ENCODE results near the gene VAPA.

DNA sequence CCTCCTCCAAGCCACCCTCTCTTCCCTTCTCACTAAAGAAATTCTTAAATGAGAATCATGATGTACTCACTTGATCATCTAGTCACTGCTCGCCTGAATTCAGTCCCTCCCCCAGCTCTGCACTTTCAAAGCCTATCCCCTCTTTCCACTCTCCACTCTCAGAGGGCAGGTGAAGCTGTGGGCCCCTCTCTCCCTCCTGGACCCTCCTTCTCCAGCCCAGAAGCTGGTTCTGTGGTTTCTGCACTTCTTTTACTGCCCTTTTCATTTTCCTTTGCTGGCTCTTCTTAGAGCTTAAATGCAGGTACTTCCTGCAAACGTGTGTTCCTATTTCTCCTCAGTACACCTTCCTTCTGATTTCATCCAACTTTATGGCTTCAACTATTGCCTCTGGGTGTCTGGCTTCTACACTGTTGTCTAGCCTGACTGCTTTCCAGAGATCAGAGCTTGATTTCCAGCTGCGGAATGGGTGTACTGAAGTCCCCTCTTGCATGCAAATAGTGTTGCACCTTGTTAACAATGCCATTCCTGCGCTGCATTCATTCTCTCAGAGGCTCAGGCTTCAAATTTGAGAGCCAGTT lies 43.3 kb upstream of the VAPA start:
- no peak for TF ChIP-seq CTCF (IDR thresholded peaks at IDR 0.05)
- TF ChIP-seq POLR2A (IDR thresholded peaks at IDR 0.05) = no peak
